ENCODE data around the gene MAP4K1.

- no peak for TF ChIP-seq CTCF (IDR thresholded peaks at IDR 0.05; ENCODE audit: insufficient read depth, low read length)
- TF ChIP-seq GABPA (IDR thresholded peaks at IDR 0.05; ENCODE audit: low read depth), result no peak
- TF ChIP-seq POLR2AphosphoS5 (IDR thresholded peaks at IDR 0.05; ENCODE audit: low read depth), result no peak
- no peak for TF ChIP-seq REST (IDR thresholded peaks at IDR 0.05; ENCODE audit: insufficient replicate concordance, low read depth)
- TF ChIP-seq SPI1 (IDR thresholded peaks at IDR 0.05; ENCODE audit: borderline replicate concordance, low read depth), result no peak
These were observed 34.4 kb downstream of the MAP4K1 start for GRCh38 chr19:38583219-38583984.
